Kidney epithelial cell (primary cell): ENCODE measurements around the gene C11orf91. TPM values are rescaled to one million over a fixed set of nuclear protein-coding genes. Genes with fewer than 3 reads are reported as not detected.

Experiments
- DNase-seq: peaks from one replicate; pipeline ENCODE4 v3.0.0-alpha.2; 2010; ENCODE audit warnings: low read depth
- H3K27me3 ChIP-seq: 2 replicates; pipeline ENCODE4 v1.6.0; 2011; ENCODE audit warnings: low read length; ENCODE audit not compliant: control insufficient read depth, insufficient read depth
- H3K36me3 ChIP-seq: 2 replicates; pipeline ENCODE4 v1.5.1; 2011; ENCODE audit warnings: low read length; ENCODE audit not compliant: control insufficient read depth, insufficient read depth
- H3K4me3 ChIP-seq: 2 replicates; pipeline ENCODE4 v1.5.1; 2011; ENCODE audit warnings: low read depth, mild to moderate bottlenecking, control low read depth, low read length
- total RNA-seq: library from RNA; depleted of rRNA; stranded (reverse); fragments of >200 nt; gene quantifications from 2 replicates; pipeline ENCODE4 v1.2.3, GENCODE V29; 2015
- TF ChIP-seq, protein P1 (sequence below): IDR thresholded peaks from 2 replicates; pipeline ENCODE4 v1.5.1; 2011; ENCODE audit warnings: mild to moderate bottlenecking, moderate library complexity, low read length, control low read depth, inconsistent platforms; ENCODE audit not compliant: insufficient read depth, poor library complexity, severe bottlenecking

The C11orf91 gene
- total RNA-seq, 1 donor from 2014 or later, result not detected

DNA sequence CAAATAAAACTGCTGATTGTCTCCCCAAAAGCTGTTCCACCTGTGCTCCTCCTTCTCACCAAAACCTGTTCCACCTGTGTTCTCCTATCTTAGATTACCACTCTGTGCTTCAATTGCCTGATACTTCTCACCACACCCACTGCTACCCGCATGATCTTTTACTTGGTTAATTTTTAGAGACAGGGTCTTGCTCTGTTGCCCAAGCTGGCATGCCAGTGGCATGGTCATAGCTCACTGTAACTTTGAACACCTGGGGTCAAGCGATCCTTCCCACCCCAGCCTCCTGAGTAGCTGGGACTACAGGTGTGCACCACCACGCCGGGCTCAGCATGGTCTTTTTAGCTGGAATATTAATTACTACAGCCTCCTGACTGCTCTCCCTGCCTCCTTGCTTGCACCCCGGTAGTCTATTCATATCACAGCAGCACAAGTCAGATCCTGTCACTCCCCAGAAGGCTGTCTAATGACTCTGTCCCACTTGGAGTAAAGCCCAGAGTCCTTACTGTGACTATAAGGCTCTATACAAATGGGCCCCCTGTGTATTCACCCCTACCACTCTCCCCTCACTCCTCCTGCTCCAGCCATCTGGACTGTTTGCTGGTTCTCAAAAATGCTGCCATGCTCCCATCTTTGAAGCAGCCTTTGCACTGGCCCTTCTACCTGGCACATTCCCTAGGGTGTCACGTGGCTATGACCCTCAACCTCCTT lies 3.5 kb downstream of the C11orf91 start:
- Histone ChIP-seq H3K4me3 (no peak overlapping the region), H3K27me3 (no peaks in the 10 kb centered on the region), H3K36me3 (no peaks in the 10 kb centered on the region)
- DNase-seq, result no peak
- TF ChIP-seq, protein P1, sequence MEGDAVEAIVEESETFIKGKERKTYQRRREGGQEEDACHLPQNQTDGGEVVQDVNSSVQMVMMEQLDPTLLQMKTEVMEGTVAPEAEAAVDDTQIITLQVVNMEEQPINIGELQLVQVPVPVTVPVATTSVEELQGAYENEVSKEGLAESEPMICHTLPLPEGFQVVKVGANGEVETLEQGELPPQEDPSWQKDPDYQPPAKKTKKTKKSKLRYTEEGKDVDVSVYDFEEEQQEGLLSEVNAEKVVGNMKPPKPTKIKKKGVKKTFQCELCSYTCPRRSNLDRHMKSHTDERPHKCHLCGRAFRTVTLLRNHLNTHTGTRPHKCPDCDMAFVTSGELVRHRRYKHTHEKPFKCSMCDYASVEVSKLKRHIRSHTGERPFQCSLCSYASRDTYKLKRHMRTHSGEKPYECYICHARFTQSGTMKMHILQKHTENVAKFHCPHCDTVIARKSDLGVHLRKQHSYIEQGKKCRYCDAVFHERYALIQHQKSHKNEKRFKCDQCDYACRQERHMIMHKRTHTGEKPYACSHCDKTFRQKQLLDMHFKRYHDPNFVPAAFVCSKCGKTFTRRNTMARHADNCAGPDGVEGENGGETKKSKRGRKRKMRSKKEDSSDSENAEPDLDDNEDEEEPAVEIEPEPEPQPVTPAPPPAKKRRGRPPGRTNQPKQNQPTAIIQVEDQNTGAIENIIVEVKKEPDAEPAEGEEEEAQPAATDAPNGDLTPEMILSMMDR, result no peak

DNA sequence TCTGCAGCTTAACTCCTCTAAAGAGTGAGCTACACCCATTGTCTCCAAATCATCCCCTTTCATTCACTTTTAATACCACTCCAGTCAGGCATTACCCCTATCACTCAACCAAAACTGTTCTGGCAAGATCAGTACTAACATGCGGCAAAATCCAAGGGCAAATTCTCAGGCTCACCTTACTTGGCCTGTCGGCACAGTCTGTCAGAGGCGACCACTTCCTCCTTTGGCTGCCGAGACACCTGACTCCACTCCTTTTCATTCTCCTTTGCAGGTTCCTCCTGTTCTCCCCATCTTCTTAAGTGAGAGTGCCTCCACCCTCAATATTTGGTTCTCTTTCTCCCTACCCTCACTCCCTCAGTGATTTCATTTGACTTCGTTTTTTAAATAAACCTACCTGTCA lies 4.2 kb downstream of the C11orf91 start:
- Histone ChIP-seq H3K4me3 (no peak overlapping the region), H3K36me3 (no peaks in the 10 kb centered on the region), H3K27me3 (no peaks in the 10 kb centered on the region)
- TF ChIP-seq, protein P1, result no peak
- DNase-seq, result no peak

DNA sequence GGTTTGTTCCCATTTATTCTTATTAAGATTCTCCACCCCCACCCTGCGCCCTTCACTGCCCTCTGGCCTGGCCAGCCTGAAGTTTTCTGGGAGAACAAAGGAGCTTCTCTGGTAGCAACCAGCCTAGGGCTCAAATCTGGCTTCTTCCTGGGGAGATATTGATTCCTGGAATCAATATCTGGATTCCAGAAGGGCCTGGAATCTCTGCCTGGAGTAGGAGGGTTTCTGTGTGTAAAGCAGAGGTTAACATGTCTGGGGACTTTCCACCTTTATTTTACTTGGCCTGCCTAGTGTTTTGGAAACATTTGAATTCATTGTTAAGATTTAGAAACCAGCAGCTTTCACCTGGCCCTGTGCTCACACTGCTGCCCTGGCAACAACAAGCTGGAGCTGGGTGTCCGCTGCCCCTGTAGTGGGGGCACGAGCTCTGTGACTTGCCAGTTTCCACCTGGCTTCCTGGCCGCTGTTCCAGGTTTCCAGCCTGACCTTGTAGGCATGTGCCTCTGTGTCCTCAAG lies 5.5 kb downstream of the C11orf91 start:
- DNase-seq, result no peak
- TF ChIP-seq, protein P1, result no peak
- Histone ChIP-seq H3K36me3 (no peaks in the 10 kb centered on the region), H3K4me3 (no peak overlapping the region), H3K27me3 (no peaks in the 10 kb centered on the region)

DNA sequence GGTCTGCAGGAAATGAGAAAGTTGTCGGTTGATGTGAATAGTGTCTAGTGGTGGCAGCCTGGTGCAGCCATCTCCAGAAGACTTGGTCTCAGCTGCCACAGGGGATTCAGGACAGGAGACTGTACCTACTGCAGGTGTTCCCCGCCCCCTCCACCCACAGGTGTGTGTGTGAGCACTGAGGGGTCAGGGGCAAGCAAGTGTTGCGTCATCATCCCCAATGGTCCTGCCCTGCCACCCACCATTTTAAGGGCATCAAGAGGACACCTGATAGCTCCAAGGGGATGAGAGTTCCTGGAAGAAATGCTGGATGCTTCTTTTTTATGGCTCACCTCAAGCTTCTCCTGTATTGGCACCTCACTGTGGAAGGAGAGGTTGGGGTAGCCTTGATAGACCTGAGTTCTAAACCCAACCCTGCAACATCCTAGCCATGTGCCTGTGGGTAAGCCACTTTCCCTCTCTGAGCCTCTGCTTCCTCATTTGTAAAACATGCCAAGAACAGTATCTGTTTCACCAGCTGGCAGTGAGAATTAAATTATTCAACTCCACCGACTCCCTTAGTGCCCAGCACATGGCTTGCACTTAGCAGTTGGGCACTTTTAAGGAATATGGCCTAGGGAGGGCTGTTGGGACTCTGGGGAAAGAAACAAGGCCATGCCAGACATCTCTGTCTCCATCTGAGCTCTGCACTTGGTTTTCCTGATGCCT lies 6.1 kb downstream of the C11orf91 start:
- Histone ChIP-seq H3K36me3 (no peaks in the 10 kb centered on the region), H3K4me3 (no peak overlapping the region), H3K27me3 (no peaks in the 10 kb centered on the region)
- TF ChIP-seq, protein P1, result no peak
- DNase-seq, result no peak

DNA sequence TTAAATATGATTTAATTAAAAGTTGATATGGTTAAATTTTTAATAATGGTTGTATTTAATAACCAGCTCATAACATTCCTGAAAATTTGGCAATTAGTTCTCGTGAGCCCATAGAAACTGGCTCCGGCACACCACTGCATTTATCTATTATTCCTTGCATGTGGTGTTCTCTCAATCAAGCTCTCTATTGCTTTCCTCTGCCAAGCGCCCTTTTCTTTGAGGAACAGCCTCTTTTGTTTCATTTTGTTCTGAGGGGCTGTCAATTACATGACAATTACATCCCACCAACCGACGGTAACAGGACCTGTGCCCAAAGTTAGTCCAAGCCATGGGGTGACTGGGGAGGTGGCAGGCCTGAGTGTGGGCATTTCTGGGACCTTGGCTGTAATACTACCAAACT lies 8.1 kb downstream of the C11orf91 start:
- H3K4me3 ChIP-seq, result no peak overlapping the region
- DNase-seq, result no peak
- H3K36me3 ChIP-seq, result no peaks in the 10 kb centered on the region
- no peaks in the 10 kb centered on the region for H3K27me3 ChIP-seq
- TF ChIP-seq, protein P1, result no peak

DNA sequence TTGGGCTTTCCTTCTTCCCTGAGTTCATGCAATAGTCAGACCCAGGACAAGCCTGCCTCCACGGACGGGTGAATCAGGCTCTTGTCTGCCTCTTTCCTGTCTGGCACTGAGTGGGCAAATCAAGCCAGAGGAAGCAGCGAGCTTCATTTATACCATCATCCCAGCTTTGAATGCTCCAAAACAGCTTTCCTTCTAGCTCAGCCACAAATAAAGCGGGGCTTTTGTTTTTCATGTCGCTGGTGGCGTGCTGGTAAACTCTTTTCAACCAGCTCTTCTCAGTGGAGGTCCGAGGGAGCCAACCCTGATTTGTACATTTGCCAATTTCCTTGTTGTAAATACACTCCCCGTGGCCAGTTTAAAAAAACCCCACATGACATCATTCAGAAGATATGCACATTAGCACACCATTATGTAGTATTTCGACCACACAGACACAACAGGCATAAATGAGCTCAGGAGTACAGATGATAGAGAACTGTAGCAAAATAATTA lies 8.6 kb downstream of the C11orf91 start:
- Histone ChIP-seq H3K4me3 (no peak overlapping the region), H3K36me3 (no peaks in the 10 kb centered on the region), H3K27me3 (no peaks in the 10 kb centered on the region)
- peak; percentile 95 for DNase-seq
- TF ChIP-seq, protein P1, result no peak
